Testis (tissue), 2 donors: ENCODE measurements around the gene CCT4.

Experiments used
- CTCF ChIP-seq, 3 experiments: fragments of 450-650 bp in 2 of 3; fragments of 200-600 bp in 1 of 3; sonication (generic) in 1 of 3; IDR thresholded peaks; one replicate each; pipeline ENCODE4 v1.5.1; 2016 to 2019; ENCODE audit warnings: antibody characterized with exemption in 3 of 3, mild to moderate bottlenecking in 2 of 3, moderate library complexity in 1 of 3
- POLR2A ChIP-seq: fragments of 450-650 bp; IDR thresholded peaks from one replicate; pipeline ENCODE4 v1.6.1; 2017; ENCODE audit warnings: antibody characterized with exemption, mild to moderate bottlenecking, moderate library complexity

GRCh38 chr2:61877571-61878245 lies 10.7 kb downstream of the CCT4 start:
- no peak for TF ChIP-seq CTCF (IDR thresholded peaks at IDR 0.05)
- no peak for TF ChIP-seq POLR2A
